Ecto neural progenitor cell (in vitro differentiated cells): Measurements from ENCODE around the gene UBA52.
"Not testable (repeated sequence)": the region's sequence is repeated elsewhere in the genome, so short reads cannot be mapped to it uniquely, and the experiment has no call there.

Experiments used
- DNase-seq: peaks from one replicate; pipeline ENCODE4 v3.0.0-alpha.2; 2018; ENCODE audit warnings: low spot score

Gene UBA52

DNA sequence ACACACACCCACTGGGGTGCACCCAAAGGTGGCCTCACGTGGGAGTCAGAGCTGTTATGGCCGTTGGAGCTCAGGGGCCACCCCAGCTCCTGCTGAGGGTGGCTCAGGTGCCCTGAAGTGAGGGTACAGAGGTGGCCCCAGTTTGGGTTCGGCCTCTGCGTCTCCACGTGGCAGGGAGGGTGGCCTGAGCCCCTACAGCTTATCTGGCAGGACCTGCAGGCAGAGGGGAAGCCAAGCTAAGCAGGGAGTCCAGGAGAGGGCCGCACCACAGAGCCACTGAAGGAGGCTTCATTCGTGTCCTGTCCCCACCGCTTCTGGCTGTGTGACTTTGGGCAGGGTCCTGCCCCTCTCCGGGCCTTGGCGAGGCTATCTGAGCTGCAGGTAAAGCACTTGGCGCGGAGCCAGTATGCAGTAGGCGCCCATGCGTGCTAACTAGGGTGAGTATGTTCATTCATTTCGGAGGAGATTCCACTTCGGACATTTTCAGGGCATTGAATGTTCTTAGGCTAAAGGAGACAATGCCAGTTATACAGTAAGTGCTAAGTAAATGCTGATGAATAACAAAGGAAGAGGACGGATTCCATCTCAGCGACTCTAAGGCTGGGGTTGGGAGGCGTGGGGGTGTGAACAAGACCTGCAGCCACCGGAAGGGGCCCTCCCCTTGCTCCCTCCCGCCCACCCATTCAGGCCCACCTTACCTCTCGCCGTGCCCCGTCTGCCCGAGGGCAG is 21.9 kb downstream of the UBA52 start:
- no peak for DNase-seq

DNA sequence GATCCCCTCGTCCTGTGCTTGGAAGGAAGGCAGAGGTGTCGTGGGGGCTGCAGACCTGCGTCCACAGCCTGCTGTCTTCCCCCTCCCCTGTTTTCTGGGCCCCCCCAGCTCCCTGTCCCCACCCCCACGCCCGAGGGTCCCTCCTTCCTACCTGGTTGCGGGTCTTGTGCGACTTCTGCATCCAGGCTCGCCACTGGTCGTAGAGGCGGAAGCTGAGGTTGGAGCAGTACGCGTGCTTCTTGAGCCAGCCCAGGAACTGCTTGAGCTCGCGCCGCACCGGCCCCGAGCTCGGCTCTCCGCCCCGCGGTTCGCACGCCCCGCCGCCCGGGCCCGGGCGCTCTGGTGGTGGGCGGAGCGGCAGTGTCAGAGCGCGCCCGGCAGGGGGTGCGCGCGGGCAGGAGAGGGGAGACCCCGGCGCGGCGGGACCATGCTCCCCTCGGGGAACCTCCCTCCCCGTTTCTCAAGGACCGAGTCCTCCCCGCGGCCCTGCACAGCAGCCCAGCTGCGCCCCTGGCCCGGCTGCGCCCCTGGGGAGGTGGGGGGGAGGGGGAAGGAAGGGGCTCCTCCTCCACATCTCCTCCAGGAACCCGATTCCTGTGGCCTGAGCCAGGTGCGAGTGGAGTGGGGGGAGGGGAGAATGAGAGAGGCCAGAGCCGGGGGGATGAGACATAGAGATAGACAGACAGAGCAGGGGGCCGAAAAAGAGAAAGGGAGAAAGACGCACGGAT is 22.6 kb downstream of the UBA52 start:
- DNase-seq = peak; percentile 91

DNA sequence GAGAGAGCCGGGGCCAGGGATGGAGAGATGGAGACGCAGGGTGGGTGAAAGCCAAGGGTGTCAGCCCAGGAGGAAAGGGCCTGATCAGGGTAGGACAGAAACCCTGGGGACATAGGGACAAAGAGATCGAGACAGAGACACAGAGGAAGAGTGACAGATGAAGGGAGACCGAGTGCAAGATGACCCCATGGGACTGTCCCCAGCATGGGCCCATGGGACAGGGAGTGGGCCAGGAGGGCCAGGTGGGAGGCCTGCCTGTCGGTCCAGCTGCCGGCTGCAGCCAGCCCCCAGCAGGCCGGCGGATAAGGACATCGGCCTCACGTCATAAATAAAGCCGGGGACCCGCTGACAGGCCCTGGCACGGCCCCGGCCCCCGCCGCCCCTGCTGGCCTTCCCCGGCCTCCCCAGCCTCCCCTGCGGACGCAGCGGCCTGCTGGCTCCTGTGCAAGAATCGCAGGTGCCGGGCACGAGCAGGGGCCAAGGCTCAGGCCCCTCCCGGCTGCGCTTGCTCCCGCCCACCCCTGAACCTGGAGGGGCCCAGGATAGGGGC is 23.2 kb downstream of the UBA52 start:
- DNase-seq = no peak

GRCh38 chr19:18595475-18595874 is 23.8 kb downstream of the UBA52 start:
- no peak for DNase-seq

- DNase-seq = peak; percentile 83
Observed at GRCh38 chr19:18596752-18597157, 25.1 kb downstream of the UBA52 start.

- DNase-seq = no peak
Observed at GRCh38 chr19:18597809-18598660, 26.4 kb downstream of the UBA52 start.

GRCh38 chr19:18599485-18599884 is 27.8 kb downstream of the UBA52 start:
- no peak for DNase-seq

- DNase-seq = not testable (repeated sequence)
Observed at GRCh38 chr19:18600692-18601397, 29.2 kb downstream of the UBA52 start.

- no peak for DNase-seq
Observed at GRCh38 chr19:18601875-18602274, 30.2 kb downstream of the UBA52 start.

DNA sequence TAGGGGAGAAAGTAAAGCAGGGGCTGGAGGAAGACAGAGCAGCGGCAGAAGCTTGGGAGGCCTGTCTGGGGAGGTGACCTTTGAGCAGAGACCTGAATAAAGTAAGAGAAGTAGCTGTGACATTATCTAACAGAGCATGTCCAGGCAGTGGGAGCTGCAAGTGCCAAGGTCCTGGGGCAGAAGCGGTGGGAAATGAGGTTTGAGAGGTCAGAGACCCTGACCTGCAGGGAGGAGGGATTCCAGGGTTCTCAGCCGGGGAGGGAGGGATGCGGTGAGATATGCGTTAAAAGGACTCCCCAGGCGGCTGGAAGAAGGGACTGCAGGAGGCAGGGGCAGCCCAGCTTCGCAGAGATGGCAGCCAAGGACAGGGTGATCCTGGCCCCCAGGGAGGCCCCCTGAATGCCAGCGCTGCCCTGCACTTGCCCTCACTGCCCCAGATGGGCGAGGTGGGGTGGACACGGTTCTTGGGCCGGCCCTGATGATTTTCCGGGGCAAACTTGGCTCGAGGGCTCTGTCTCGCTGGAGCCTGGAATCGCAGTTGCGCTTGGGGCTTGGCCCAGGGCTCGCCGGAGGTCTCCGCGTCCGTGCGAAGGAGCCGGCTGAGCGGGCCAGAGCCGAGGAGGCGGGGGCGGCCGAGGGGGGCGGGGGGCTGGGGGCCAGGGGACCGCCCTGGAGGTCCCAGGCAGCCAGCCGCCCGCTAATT is 31.7 kb downstream of the UBA52 start:
- peak; percentile 70 for DNase-seq

DNA sequence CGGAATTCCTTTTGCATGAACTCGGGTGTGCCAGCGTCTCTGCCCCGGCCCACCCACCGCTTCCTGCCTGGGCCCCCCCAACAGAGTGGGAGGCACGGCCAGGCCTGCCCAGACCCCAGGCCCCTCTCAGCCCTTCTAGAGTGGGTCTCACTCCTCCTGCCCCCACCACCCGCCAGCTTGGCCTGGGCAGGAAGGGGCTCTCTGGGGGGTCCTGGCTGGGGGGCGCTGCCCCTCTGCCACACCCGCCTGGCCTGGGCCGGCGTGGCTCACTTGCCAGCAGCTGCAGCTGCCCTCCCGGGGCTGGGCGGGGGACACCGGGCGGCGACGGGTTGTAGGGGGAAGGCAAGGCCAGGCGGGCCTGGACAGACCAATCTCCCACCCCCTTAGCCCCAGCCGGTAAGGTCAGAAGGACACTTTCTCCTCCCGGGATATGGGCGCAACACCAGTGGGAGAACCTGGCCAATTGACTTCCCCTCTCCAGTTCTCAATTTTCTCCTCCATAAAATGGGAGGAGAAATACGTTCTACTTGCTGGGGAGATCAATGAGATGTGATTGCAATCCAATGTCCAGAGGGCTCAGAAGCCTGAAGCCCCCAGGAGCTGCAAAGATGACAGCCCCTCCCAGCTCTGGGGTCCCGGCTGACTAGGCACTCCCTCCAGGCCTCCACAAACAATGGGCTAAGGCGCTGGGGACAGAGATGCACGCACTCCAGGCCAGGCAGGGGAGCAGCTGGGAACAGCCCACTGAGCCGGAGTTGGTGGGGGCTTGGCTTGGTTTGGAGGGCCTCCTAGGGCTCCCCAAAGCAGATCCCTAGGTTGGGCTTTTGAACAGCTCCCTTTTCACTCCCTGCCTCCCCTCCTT is 32.5 kb downstream of the UBA52 start:
- peak; percentile 67 for DNase-seq

- no peak for DNase-seq
Observed at GRCh38 chr19:18604820-18605159, 33.1 kb downstream of the UBA52 start.

- DNase-seq = peak; percentile 51
Observed at GRCh38 chr19:18605196-18605545, 33.5 kb downstream of the UBA52 start.

DNA sequence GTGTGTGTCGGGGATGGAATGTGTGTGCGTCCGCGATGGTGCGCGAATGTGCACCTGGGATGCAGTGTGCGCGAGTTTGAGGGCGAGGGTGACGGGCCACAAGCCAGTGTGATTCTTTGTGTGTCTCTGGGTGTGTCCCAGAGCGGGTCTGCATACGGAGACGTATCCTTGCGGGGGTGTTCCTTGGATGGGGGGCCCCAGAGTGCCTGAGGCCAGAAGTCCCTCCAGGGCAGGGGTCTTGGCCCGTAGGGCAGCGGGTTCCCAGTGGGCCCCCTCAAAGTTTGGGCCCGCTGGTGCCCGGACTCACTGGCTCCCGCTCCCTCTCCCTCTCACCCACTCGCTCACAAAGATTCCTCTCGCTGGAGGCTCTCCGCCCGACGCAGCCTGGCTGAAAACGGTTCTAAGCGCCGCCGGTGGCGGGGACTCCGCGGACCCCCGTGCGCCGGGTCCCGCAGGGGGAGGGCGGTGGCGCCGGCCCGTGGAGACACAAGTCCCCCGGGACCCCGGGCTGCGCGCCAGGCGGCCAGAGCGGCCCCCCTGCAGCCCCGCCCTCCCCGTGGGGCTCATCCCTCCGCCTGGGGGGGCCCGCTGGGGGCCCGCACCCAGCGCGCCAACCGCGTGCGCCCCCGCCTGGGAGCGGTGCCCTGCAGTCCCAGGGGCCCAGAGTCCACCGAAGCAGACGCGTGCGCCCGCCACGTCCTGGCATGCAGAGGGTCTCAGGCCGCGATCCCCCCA is 34.1 kb downstream of the UBA52 start:
- peak; percentile 48 for DNase-seq

DNA sequence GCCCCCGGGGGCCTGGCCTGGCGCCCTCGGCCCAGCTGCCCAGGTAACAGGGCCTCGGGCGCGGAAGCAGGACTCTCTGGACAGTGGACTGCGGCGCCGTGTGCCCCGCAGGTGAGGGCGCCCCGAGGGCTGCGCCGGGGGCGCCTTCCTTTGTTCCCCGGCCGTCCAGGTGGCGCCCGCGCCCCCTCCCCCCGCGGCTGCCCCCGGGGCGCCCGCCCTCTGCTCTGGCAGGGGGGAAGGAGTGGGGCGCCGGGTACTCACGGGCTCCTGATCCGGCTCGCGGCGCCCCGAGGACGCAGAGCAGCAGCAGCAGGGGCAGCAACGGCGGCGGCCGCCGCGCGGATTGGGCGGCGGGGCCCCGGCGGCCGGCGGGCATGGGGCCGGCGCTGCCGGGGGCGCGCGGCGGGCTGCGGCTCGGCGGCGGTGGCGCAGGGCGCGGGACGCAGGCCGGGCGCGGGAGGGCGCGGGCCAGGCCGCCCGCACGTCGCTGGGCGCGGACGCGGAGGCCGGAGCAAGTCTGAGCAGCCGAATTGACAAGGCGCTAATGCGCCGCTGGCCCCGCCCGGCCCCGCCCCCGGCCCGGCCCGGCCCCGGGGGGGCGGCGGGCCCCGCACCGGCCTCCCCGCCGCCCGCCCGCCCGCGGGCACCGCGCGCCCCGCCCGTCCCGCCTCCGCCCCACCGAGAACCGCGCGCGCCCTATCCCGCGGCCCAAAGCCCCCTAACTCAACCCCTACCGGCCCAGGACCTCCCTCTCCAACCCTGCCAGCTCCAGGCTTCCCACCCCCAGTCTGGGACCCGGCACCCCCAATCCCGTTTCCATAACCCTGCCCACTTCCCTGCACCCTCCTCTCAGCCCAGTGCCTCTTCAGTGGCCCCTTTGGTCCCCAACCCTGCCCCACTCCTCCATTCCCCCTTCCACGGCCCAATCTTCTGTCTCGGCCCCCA is 34.9 kb downstream of the UBA52 start, which contains the start of gene CRLF1:
CRLF1 (minus strand) TSS at position 519 of the 945 bp plus-strand sequence; CDS start at position 376, 143 bp downstream.
- peak; percentile 49 for DNase-seq

- DNase-seq = peak; percentile 57
Observed at GRCh38 chr19:18607226-18608101, 35.8 kb downstream of the UBA52 start.

- DNase-seq = no peak
Observed at GRCh38 chr19:18608102-18608804, 36.6 kb downstream of the UBA52 start.
